Coronary artery (tissue), 2 donors: Measurements from ENCODE around the gene IFIT1.

Experiments
- DNase-seq: peaks from one replicate; pipeline ENCODE4 v3.0.0-alpha.2; 2017; ENCODE audit warnings: low spot score
- H3K27ac ChIP-seq, 2 donors: fragments of 200-600 bp; sonication (generic); one replicate each; pipeline ENCODE4 v1.5.1; 2016 to 2019
- H3K4me3 ChIP-seq: fragments of 200-600 bp; sonication (generic); 2 replicates; pipeline ENCODE4 v1.5.1; 2016; ENCODE audit warnings: mild to moderate bottlenecking, moderate library complexity
- CTCF ChIP-seq: fragments of 200-600 bp; sonication (generic); IDR thresholded peaks from one replicate; pipeline ENCODE4 v1.5.1; 2019; ENCODE audit warnings: antibody characterized with exemption

Gene IFIT1

GRCh38 chr10:89355394-89355931, 37.0 kb upstream of the IFIT1 start:
- Histone ChIP-seq H3K4me3 (no peak overlapping the region), H3K27ac (no peak overlapping the region)
- TF ChIP-seq CTCF: no peak
- no peak for DNase-seq

GRCh38 chr10:89357096-89357495, 35.3 kb upstream of the IFIT1 start:
- Histone ChIP-seq H3K4me3 (no peak overlapping the region), H3K27ac (no peak overlapping the region)
- DNase-seq: no peak
- TF ChIP-seq CTCF: no peak

GRCh38 chr10:89357975-89358374, 34.4 kb upstream of the IFIT1 start:
- no peak for TF ChIP-seq CTCF
- Histone ChIP-seq H3K27ac (no peak overlapping the region), H3K4me3 (no peak overlapping the region)
- no peak for DNase-seq

- no peak for DNase-seq
- TF ChIP-seq CTCF: no peak
- H3K27ac ChIP-seq: no peak overlapping the region
- H3K4me3 ChIP-seq: no peak overlapping the region
Observed at GRCh38 chr10:89360157-89360556, 32.3 kb upstream of the IFIT1 start.

GRCh38 chr10:89362929-89363328, 29.5 kb upstream of the IFIT1 start:
- Histone ChIP-seq H3K4me3 (no peak overlapping the region), H3K27ac (no peak overlapping the region)
- TF ChIP-seq CTCF: no peak
- no peak for DNase-seq

GRCh38 chr10:89363729-89364442, 28.5 kb upstream of the IFIT1 start:
- DNase-seq: no peak
- no peak overlapping the region for H3K4me3 ChIP-seq
- no peak for TF ChIP-seq CTCF
- H3K27ac ChIP-seq: peak overlapping the region in 1 of 2 donors; percentile 31

GRCh38 chr10:89364531-89364930, 27.9 kb upstream of the IFIT1 start:
- Histone ChIP-seq H3K4me3 (no peak overlapping the region), H3K27ac (no peak overlapping the region)
- DNase-seq: no peak
- TF ChIP-seq CTCF: no peak
